ENCODE measurements around the gene ADRA2B. TPM values are rescaled to one million over a fixed set of nuclear protein-coding genes. Genes with fewer than 3 reads are reported as not detected.

ADRA2B gene
- total RNA-seq, 1 donor from 2014 or later: 2.1 TPM

GRCh38 chr2:96124406-96125265, 8.3 kb upstream of the ADRA2B start:
- no peak overlapping the region for H3K4me3 ChIP-seq (ENCODE audit: low read length in 3 of 3)
- no peak overlapping the region for H3K9ac ChIP-seq (ENCODE audit: low read depth in 1 of 3, low read length in 3 of 3)
- no peaks in the 10 kb centered on the region for H3K9me3 ChIP-seq (ENCODE audit: control insufficient read depth in 3 of 3, low read length in 3 of 3)
- H3K27ac ChIP-seq (ENCODE audit: low read depth, low read length): no peak overlapping the region
- no peaks in the 10 kb centered on the region for H3K36me3 ChIP-seq (ENCODE audit: control insufficient read depth in 3 of 3, insufficient read depth in 3 of 3, low read length in 3 of 3)
- peaks cover 0 to 24% (median 20%) of the 10 kb centered on the region in 3 donors for H3K27me3 ChIP-seq (ENCODE audit: control insufficient read depth in 3 of 3, insufficient read depth in 3 of 3, low read length in 3 of 3)
- H3K4me1 ChIP-seq (ENCODE audit: control insufficient read depth in 3 of 3, insufficient read depth in 3 of 3, low read length in 3 of 3): no peaks in the 10 kb centered on the region

GRCh38 chr2:96123936-96124335, 7.6 kb upstream of the ADRA2B start:
- H3K4me3 ChIP-seq (ENCODE audit: low read length in 3 of 3): no peak overlapping the region

GRCh38 chr2:96123290-96123689, 6.9 kb upstream of the ADRA2B start:
- Histone ChIP-seq H3K27ac (ENCODE audit: low read depth, low read length) (no peak overlapping the region), H3K4me3 (ENCODE audit: low read length in 3 of 3) (no peak overlapping the region), H3K9me3 (ENCODE audit: control insufficient read depth in 3 of 3, low read length in 3 of 3) (no peaks in the 10 kb centered on the region), H3K4me1 (ENCODE audit: control insufficient read depth in 3 of 3, insufficient read depth in 3 of 3, low read length in 3 of 3) (peaks cover 6 to 11% (median 8%) of the 10 kb centered on the region in 3 donors), H3K27me3 (ENCODE audit: control insufficient read depth in 3 of 3, insufficient read depth in 3 of 3, low read length in 3 of 3) (peaks cover 0 to 27% (median 22%) of the 10 kb centered on the region in 3 donors), H3K9ac (ENCODE audit: low read depth in 1 of 3, low read length in 3 of 3) (no peak overlapping the region), H3K36me3 (ENCODE audit: control insufficient read depth in 3 of 3, insufficient read depth in 3 of 3, low read length in 3 of 3) (no peaks in the 10 kb centered on the region)

More at GRCh38 chr2:96123936-96124335, 7.6 kb upstream of the ADRA2B start:
- Histone ChIP-seq H3K9ac (ENCODE audit: low read depth in 1 of 3, low read length in 3 of 3) (no peak overlapping the region), H3K27me3 (ENCODE audit: control insufficient read depth in 3 of 3, insufficient read depth in 3 of 3, low read length in 3 of 3) (peaks cover 0 to 24% (median 18%) of the 10 kb centered on the region in 3 donors), H3K4me1 (ENCODE audit: control insufficient read depth in 3 of 3, insufficient read depth in 3 of 3, low read length in 3 of 3) (peaks cover 2 to 5% (median 3%) of the 10 kb centered on the region in 3 donors), H3K9me3 (ENCODE audit: control insufficient read depth in 3 of 3, low read length in 3 of 3) (no peaks in the 10 kb centered on the region), H3K27ac (ENCODE audit: low read depth, low read length) (no peak overlapping the region), H3K36me3 (ENCODE audit: control insufficient read depth in 3 of 3, insufficient read depth in 3 of 3, low read length in 3 of 3) (no peaks in the 10 kb centered on the region)

- H3K9me3 ChIP-seq (ENCODE audit: control insufficient read depth in 3 of 3, low read length in 3 of 3): no peaks in the 10 kb centered on the region
- no peak overlapping the region for H3K4me3 ChIP-seq (ENCODE audit: low read length in 3 of 3)
- peaks cover under 1 to 35% (median 28%) of the 10 kb centered on the region in 3 donors for H3K27me3 ChIP-seq (ENCODE audit: control insufficient read depth in 3 of 3, insufficient read depth in 3 of 3, low read length in 3 of 3)
- no peak overlapping the region for H3K9ac ChIP-seq (ENCODE audit: low read depth in 1 of 3, low read length in 3 of 3)
- H3K27ac ChIP-seq (ENCODE audit: low read depth, low read length): no peak overlapping the region
- H3K4me1 ChIP-seq (ENCODE audit: control insufficient read depth in 3 of 3, insufficient read depth in 3 of 3, low read length in 3 of 3): peaks cover 11 to 20% (median 15%) of the 10 kb centered on the region in 3 donors
- H3K36me3 ChIP-seq (ENCODE audit: control insufficient read depth in 3 of 3, insufficient read depth in 3 of 3, low read length in 3 of 3): no peaks in the 10 kb centered on the region
These were observed 6.0 kb upstream of the ADRA2B start for GRCh38 chr2:96122391-96122790.

GRCh38 chr2:96121414-96121813, 5.0 kb upstream of the ADRA2B start:
- H3K36me3 ChIP-seq (ENCODE audit: control insufficient read depth in 3 of 3, insufficient read depth in 3 of 3, low read length in 3 of 3): no peaks in the 10 kb centered on the region
- no peak overlapping the region for H3K9ac ChIP-seq (ENCODE audit: low read depth in 1 of 3, low read length in 3 of 3)
- no peaks in the 10 kb centered on the region for H3K9me3 ChIP-seq (ENCODE audit: control insufficient read depth in 3 of 3, low read length in 3 of 3)
- no peak overlapping the region for H3K4me3 ChIP-seq (ENCODE audit: low read length in 3 of 3)
- H3K4me1 ChIP-seq (ENCODE audit: control insufficient read depth in 3 of 3, insufficient read depth in 3 of 3, low read length in 3 of 3): peaks cover 14 to 24% (median 19%) of the 10 kb centered on the region in 3 donors
- no peak overlapping the region for H3K27ac ChIP-seq (ENCODE audit: low read depth, low read length)
- peaks cover 4 to 37% (median 34%) of the 10 kb centered on the region in 3 donors for H3K27me3 ChIP-seq (ENCODE audit: control insufficient read depth in 3 of 3, insufficient read depth in 3 of 3, low read length in 3 of 3)

- Histone ChIP-seq H3K36me3 (ENCODE audit: control insufficient read depth in 3 of 3, insufficient read depth in 3 of 3, low read length in 3 of 3) (no peaks in the 10 kb centered on the region), H3K27me3 (ENCODE audit: control insufficient read depth in 3 of 3, insufficient read depth in 3 of 3, low read length in 3 of 3) (peaks cover 7 to 40% (median 38%) of the 10 kb centered on the region in 3 donors), H3K9ac (ENCODE audit: low read depth in 1 of 3, low read length in 3 of 3) (no peak overlapping the region), H3K4me1 (ENCODE audit: control insufficient read depth in 3 of 3, insufficient read depth in 3 of 3, low read length in 3 of 3) (peaks cover 14 to 27% (median 19%) of the 10 kb centered on the region in 3 donors), H3K27ac (ENCODE audit: low read depth, low read length) (no peak overlapping the region), H3K4me3 (ENCODE audit: low read length in 3 of 3) (no peak overlapping the region), H3K9me3 (ENCODE audit: control insufficient read depth in 3 of 3, low read length in 3 of 3) (no peaks in the 10 kb centered on the region)
These were observed 4.6 kb upstream of the ADRA2B start for GRCh38 chr2:96120991-96121390.

- peaks cover 14 to 28% (median 19%) of the 10 kb centered on the region in 3 donors for H3K4me1 ChIP-seq (ENCODE audit: control insufficient read depth in 3 of 3, insufficient read depth in 3 of 3, low read length in 3 of 3)
These were observed 3.8 kb upstream of the ADRA2B start for GRCh38 chr2:96120091-96120720.

GRCh38 chr2:96119389-96119751, 3.0 kb upstream of the ADRA2B start:
- Histone ChIP-seq H3K9me3 (ENCODE audit: control insufficient read depth in 3 of 3, low read length in 3 of 3) (no peaks in the 10 kb centered on the region), H3K4me3 (ENCODE audit: low read length in 3 of 3) (no peak overlapping the region), H3K9ac (ENCODE audit: low read depth in 1 of 3, low read length in 3 of 3) (no peak overlapping the region), H3K4me1 (ENCODE audit: control insufficient read depth in 3 of 3, insufficient read depth in 3 of 3, low read length in 3 of 3) (peaks cover 14 to 28% (median 19%) of the 10 kb centered on the region in 3 donors), H3K27ac (ENCODE audit: low read depth, low read length) (no peak overlapping the region), H3K36me3 (ENCODE audit: control insufficient read depth in 3 of 3, insufficient read depth in 3 of 3, low read length in 3 of 3) (no peaks in the 10 kb centered on the region), H3K27me3 (ENCODE audit: control insufficient read depth in 3 of 3, insufficient read depth in 3 of 3, low read length in 3 of 3) (peaks cover 18 to 50% (median 46%) of the 10 kb centered on the region in 3 donors)

More at GRCh38 chr2:96120091-96120720, 3.8 kb upstream of the ADRA2B start:
- Histone ChIP-seq H3K9ac (ENCODE audit: low read depth in 1 of 3, low read length in 3 of 3) (no peak overlapping the region), H3K27me3 (ENCODE audit: control insufficient read depth in 3 of 3, insufficient read depth in 3 of 3, low read length in 3 of 3) (peaks cover 14 to 48% (median 44%) of the 10 kb centered on the region in 3 donors), H3K36me3 (ENCODE audit: control insufficient read depth in 3 of 3, insufficient read depth in 3 of 3, low read length in 3 of 3) (no peaks in the 10 kb centered on the region), H3K4me3 (ENCODE audit: low read length in 3 of 3) (no peak overlapping the region), H3K9me3 (ENCODE audit: control insufficient read depth in 3 of 3, low read length in 3 of 3) (no peaks in the 10 kb centered on the region), H3K27ac (ENCODE audit: low read depth, low read length) (no peak overlapping the region)

- Histone ChIP-seq H3K4me3 (ENCODE audit: low read length in 3 of 3) (no peak overlapping the region), H3K9me3 (ENCODE audit: control insufficient read depth in 3 of 3, low read length in 3 of 3) (no peaks in the 10 kb centered on the region), H3K9ac (ENCODE audit: low read depth in 1 of 3, low read length in 3 of 3) (no peak overlapping the region), H3K36me3 (ENCODE audit: control insufficient read depth in 3 of 3, insufficient read depth in 3 of 3, low read length in 3 of 3) (no peaks in the 10 kb centered on the region), H3K4me1 (ENCODE audit: control insufficient read depth in 3 of 3, insufficient read depth in 3 of 3, low read length in 3 of 3) (peaks cover 14 to 28% (median 19%) of the 10 kb centered on the region in 3 donors), H3K27me3 (ENCODE audit: control insufficient read depth in 3 of 3, insufficient read depth in 3 of 3, low read length in 3 of 3) (peaks cover 22 to 55% (median 47%) of the 10 kb centered on the region in 3 donors), H3K27ac (ENCODE audit: low read depth, low read length) (no peak overlapping the region)
These were observed 2.5 kb upstream of the ADRA2B start for GRCh38 chr2:96118698-96119388.
